Body of pancreas (tissue), 4 donors: ENCODE results near the gene KRT80.

Experiments
- CTCF ChIP-seq, 7 experiments: fragments of 450-650 bp in 4 of 7; fragments of 200-600 bp in 3 of 7; sonication (generic) in 3 of 7; IDR thresholded peaks; one replicate each; pipeline ENCODE4 v1.5.1; 2016 to 2019; ENCODE audit warnings: antibody characterized with exemption in 7 of 7
- POLR2A ChIP-seq, 3 donors: fragments of 450-650 bp; IDR thresholded peaks; one replicate each; pipeline ENCODE4 v1.6.1; 2016; ENCODE audit warnings: antibody characterized with exemption in 3 of 3, mild to moderate bottlenecking in 2 of 3

GRCh38 chr12:52169886-52170285 is 21.9 kb downstream of the KRT80 start:
- TF ChIP-seq POLR2A (IDR thresholded peaks at IDR 0.05) (no peak), CTCF (IDR thresholded peaks at IDR 0.05) (no peak)
